Measurements from ENCODE around the gene FHIP1B. TPM values are rescaled to one million over a fixed set of nuclear protein-coding genes. Genes with fewer than 3 reads are reported as not detected.

The FHIP1B gene
- total RNA-seq, 1 donor from 2014 or later: 12.2 TPM

DNA sequence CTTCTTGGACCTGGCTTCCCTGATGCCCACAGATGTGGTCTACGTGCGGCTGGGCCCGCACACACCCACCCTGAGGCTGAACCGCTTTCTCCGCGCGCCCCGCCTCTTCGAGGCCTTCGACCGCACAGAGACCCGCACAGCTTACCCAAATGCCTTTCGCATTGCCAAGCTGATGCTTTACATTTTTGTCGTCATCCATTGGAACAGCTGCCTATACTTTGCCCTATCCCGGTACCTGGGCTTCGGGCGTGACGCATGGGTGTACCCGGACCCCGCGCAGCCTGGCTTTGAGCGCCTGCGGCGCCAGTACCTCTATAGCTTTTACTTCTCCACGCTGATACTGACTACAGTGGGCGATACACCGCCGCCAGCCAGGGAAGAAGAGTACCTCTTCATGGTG is 5.7 kb upstream of the FHIP1B start:
- H3K4me1 ChIP-seq: peaks cover 6% of the 10 kb centered on the region
- H3K27me3 ChIP-seq (ENCODE audit: low read depth): no peaks in the 10 kb centered on the region
- H3K9me3 ChIP-seq (replicated peaks): no peaks in the 10 kb centered on the region
- no peaks in the 10 kb centered on the region for H3K36me3 ChIP-seq
- intact Hi-C loops (cut with micrococcal nuclease): no loop called here
- DNase-seq: no peak
- no peak overlapping the region for H3K4me3 ChIP-seq
- TF ChIP-seq, protein P1, sequence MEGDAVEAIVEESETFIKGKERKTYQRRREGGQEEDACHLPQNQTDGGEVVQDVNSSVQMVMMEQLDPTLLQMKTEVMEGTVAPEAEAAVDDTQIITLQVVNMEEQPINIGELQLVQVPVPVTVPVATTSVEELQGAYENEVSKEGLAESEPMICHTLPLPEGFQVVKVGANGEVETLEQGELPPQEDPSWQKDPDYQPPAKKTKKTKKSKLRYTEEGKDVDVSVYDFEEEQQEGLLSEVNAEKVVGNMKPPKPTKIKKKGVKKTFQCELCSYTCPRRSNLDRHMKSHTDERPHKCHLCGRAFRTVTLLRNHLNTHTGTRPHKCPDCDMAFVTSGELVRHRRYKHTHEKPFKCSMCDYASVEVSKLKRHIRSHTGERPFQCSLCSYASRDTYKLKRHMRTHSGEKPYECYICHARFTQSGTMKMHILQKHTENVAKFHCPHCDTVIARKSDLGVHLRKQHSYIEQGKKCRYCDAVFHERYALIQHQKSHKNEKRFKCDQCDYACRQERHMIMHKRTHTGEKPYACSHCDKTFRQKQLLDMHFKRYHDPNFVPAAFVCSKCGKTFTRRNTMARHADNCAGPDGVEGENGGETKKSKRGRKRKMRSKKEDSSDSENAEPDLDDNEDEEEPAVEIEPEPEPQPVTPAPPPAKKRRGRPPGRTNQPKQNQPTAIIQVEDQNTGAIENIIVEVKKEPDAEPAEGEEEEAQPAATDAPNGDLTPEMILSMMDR (IDR thresholded peaks at IDR 0.05; ENCODE audit: borderline replicate concordance): no peak
- H3K27ac ChIP-seq (replicated peaks): no peak overlapping the region

DNA sequence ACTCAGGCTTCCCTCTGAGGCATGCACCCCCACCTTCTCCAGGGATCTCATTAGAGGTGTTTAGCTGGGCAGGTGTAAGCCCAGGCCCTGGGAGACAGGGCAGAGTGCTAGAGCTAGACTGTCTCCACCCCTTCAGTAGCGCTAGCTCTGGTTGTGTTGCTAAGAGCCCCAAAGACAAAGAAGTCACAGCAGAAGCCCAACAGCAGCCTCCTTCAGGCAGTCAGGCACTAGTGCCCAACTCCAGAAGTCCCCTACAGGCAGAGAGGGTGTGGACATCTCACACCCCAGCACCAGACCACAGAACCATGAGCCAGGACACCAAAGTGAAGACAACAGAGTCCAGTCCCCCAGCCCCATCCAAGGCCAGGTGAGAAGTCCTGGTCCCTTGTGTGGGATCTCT is 4.5 kb upstream of the FHIP1B start, which contains the start of gene CNGA4:
TSS of gene CNGA4 (plus strand) at position 188 of the 400 bp plus-strand sequence. CDS start at position 306, 118 bp downstream.
- Histone ChIP-seq H3K9me3 (replicated peaks) (no peaks in the 10 kb centered on the region), H3K4me3 (no peak within 1 kb of the TSS), H3K27me3 (ENCODE audit: low read depth) (no peaks in the 10 kb centered on the region), H3K36me3 (no peaks in the 10 kb centered on the region), H3K4me1 (peaks cover 11% of the 10 kb centered on the region), H3K27ac (replicated peaks) (no peak within 1 kb of the TSS)
- intact Hi-C loops (cut with micrococcal nuclease): no loop called here
- TF ChIP-seq, protein P1 (IDR thresholded peaks at IDR 0.05; ENCODE audit: borderline replicate concordance): no peak
- DNase-seq: no peak

DNA sequence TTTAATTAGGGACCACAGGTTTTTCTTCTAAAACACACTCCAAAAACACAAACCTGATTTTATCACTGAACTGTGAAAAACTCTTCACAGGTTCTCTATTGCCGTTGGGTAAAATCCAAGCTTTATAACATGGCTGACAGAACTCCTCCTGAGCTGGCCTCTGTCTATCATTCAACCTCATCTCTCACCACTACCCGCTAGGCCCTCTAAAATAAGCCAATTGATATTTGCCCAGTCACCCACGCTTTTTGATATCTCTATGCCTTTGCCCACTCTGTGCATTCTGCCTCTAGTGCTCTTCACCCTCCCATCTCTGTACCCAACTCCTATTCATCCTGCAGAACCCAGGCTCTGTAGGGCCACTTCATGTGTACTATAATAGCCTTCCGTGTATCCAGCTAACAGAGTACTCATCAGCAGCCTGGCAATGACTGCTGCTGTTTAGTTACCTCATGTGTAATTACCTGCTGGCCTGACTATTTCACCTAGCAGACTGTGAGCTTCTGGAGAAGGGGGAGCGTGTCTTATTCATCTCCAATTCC is 3.4 kb upstream of the FHIP1B start:
- no peaks in the 10 kb centered on the region for H3K9me3 ChIP-seq (replicated peaks)
- H3K27me3 ChIP-seq (ENCODE audit: low read depth): no peaks in the 10 kb centered on the region
- intact Hi-C loops (cut with micrococcal nuclease): no loop called here
- peaks cover 22% of the 10 kb centered on the region for H3K4me1 ChIP-seq
- no peak overlapping the region for H3K4me3 ChIP-seq
- no peak overlapping the region for H3K27ac ChIP-seq (replicated peaks)
- TF ChIP-seq, protein P1 (IDR thresholded peaks at IDR 0.05; ENCODE audit: borderline replicate concordance): no peak
- no peaks in the 10 kb centered on the region for H3K36me3 ChIP-seq
- no peak for DNase-seq

DNA sequence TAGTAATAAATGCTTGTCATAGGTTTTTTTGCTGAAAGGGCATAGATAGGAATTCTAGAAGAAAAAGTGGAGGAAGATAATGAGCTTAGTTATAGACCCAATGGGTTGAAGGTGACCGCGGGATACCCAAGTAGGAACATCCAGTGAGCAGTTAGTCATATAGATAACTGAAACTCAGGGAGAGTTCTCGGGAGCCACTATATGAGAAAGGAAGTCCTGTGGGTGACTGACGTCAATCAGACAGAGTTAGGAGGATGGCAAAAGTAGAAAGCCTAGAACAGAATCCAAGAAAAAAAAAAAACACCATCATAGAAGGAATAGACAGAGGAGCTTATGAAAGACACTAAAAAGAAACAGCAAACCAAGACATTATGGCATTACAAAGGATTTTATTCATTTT is 2.8 kb upstream of the FHIP1B start:
- intact Hi-C loops (cut with micrococcal nuclease): no loop called here
- no peak overlapping the region for H3K4me3 ChIP-seq
- H3K27me3 ChIP-seq (ENCODE audit: low read depth): no peaks in the 10 kb centered on the region
- no peaks in the 10 kb centered on the region for H3K36me3 ChIP-seq
- no peak overlapping the region for H3K27ac ChIP-seq (replicated peaks)
- H3K4me1 ChIP-seq: peaks cover 28% of the 10 kb centered on the region
- H3K9me3 ChIP-seq (replicated peaks): no peaks in the 10 kb centered on the region
- TF ChIP-seq, protein P1 (IDR thresholded peaks at IDR 0.05; ENCODE audit: borderline replicate concordance): no peak
- DNase-seq: no peak

DNA sequence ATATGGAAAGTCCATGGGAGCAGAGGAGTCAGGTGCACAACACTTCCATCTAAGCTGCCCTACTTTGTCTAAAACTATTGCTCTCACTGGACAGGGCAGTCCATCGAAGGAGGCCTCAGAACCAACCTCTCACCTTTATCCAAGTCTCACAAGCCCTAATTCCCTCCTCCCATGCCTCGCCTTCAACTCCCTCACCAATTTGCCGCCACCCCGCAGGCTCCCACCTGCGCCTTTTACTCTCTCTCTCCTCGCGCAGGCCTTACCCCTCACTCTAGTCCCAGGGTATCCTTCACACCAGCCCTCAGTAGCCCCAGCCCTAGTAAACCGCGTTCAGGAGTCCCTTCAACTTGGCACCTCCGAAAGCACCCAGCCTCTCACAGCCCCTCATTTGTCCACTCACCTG is 451 bp downstream of the FHIP1B start:
- Histone ChIP-seq H3K27me3 (ENCODE audit: low read depth) (no peaks in the 10 kb centered on the region), H3K27ac (replicated peaks) (peak overlapping the region; percentile 86), H3K4me3 (peak overlapping the region; percentile 90), H3K36me3 (no peaks in the 10 kb centered on the region), H3K9me3 (replicated peaks) (no peaks in the 10 kb centered on the region), H3K4me1 (peaks cover 29% of the 10 kb centered on the region)
- TF ChIP-seq, protein P1 (IDR thresholded peaks at IDR 0.05; ENCODE audit: borderline replicate concordance): no peak
- intact Hi-C loops (cut with micrococcal nuclease): no loop called here
- no peak for DNase-seq

Measured in left ventricle myocardium inferior (tissue), 1 donor.